ENCODE measurements around the gene TBC1D2B.

- TF ChIP-seq REST (IDR thresholded peaks at IDR 0.05; ENCODE audit: insufficient read depth in 1 of 2, low read depth in 2 of 2, low read length in 2 of 2) (no peak), POLR2AphosphoS5 (IDR thresholded peaks at IDR 0.05; ENCODE audit: low read depth, low read length) (no peak), SIN3A (IDR thresholded peaks at IDR 0.05; ENCODE audit: borderline replicate concordance, insufficient read depth, low read length) (no peak), TAF1 (IDR thresholded peaks at IDR 0.05; ENCODE audit: borderline replicate concordance, insufficient read depth, low read length) (no peak)
These were observed 64.9 kb downstream of the TBC1D2B start for GRCh38 chr15:78012643-78013077.
